MCF 10A (cell line): ENCODE measurements around the gene CCDC9B. TPM values are rescaled to one million over a fixed set of nuclear protein-coding genes. Genes with fewer than 3 reads are reported as not detected.

Experiments used
- BruUV-seq: library from RNA; stranded (reverse); fragments of 400-500 nt; replicated peaks from 2 replicates; lab custom pipeline; 2021; lab: Mats Ljungman, UMichigan
- CTCF ChIA-PET: fragments of 300-600 bp; sonication (Branson Sonifier 250); formaldehyde crosslinking; extraction: SDS; loops from one replicate; lab custom pipeline; 2021; ENCODE audit warnings: antibody characterized with exemption, inconsistent platforms; lab: Yijun Ruan, JAX
- POLR2A ChIA-PET: fragments of 300-600, 350-650 bp; sonication (Branson Sonifier 250); formaldehyde crosslinking; extraction: SDS; loops from one replicate; lab custom pipeline; 2020; ENCODE audit warnings: antibody characterized with exemption, inconsistent platforms; lab: Yijun Ruan, JAX
- DNase-seq: peaks from one replicate; pipeline ENCODE4 v3.0.0-alpha.2; 2018; ENCODE audit not compliant: unreplicated experiment
- H3K27ac Mint-ChIP-seq: one replicate; pipeline ENCODE4 v1.8.0; 2022; ENCODE audit warnings: mild to moderate bottlenecking, low read depth, mixed read lengths; ENCODE audit not compliant: unreplicated experiment
- H3K27me3 Mint-ChIP-seq: one replicate; pipeline ENCODE4 v1.8.0; 2022; ENCODE audit warnings: mixed read lengths; ENCODE audit not compliant: insufficient read depth, unreplicated experiment
- H3K36me3 Mint-ChIP-seq: one replicate; pipeline ENCODE4 v1.8.0; 2022; ENCODE audit warnings: mild to moderate bottlenecking, moderate library complexity, mixed read lengths; ENCODE audit not compliant: insufficient read depth, unreplicated experiment
- H3K4me1 Mint-ChIP-seq: one replicate; pipeline ENCODE4 v1.8.0; 2022; ENCODE audit warnings: mixed read lengths; ENCODE audit not compliant: insufficient read depth, unreplicated experiment
- H3K4me3 Mint-ChIP-seq: one replicate; pipeline ENCODE4 v1.8.0; 2022; ENCODE audit warnings: mild to moderate bottlenecking, moderate library complexity, mixed read lengths; ENCODE audit not compliant: unreplicated experiment
- H3K9me3 Mint-ChIP-seq: one replicate; pipeline ENCODE4 v1.8.0; 2022; ENCODE audit warnings: mixed read lengths; ENCODE audit not compliant: unreplicated experiment
- intact Hi-C: fragments of 100-400 bp; cut with micrococcal nuclease; formaldehyde crosslinking; loops from 2 replicates; pipeline ENCODE4 v1.14.1; 2022
- total RNA-seq: library from RNA; stranded (reverse); gene quantifications from 2 replicates; pipeline ENCODE4 v1.2.3, GENCODE V29; 2022
- TF ChIP-seq, protein P1 (sequence below): fragments of 200-600 bp; IDR thresholded peaks from one replicate; pipeline ENCODE4 v1.8.0; 2022; ENCODE audit warnings: antibody characterized with exemption, mild to moderate bottlenecking; ENCODE audit not compliant: unreplicated experiment

CCDC9B gene
- total RNA-seq, 1 experiment from 2014 or later = 36.0 TPM

DNA sequence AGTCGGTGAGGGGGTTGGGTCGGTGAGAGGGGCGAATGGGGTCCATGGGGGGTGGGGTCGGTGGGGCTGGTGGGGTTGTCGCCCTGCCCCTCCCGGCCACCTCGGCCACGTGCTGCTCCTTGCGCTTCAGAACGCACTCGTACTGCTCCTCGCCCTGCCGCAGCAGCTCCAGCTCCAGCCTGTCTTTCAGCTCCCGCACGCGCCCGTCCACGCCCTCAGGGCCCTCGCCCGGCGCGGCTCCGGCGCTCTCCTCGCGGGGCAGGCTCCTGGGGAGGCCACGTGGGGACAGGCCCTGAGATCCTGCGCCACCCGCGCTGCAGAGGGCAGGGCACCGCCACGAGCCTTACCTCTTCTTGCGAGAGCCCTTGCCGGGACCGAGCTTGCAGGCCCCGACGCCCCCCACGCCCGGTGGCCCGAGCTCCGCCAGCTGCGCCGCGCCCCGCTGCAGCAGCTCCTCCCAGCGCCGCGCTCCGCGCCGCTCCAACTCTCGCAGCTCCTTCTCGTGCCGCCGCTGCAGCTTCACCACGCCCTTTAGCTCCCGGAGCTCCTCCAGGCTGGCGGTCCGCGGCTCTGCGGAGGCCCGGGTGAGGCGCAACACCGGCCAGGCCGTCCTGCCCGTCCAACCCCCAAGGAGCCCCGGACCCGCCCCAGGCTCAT lies 49.7 kb downstream of the CCDC9B start:
- POLR2A ChIA-PET = interaction anchor here (0.9 kb wide), 1 partner anchor 21 kb away, joined by 3 read pairs; no protein-coding TSS in a partner anchor
- peaks cover 10% of the 10 kb centered on the region for H3K27me3 Mint-ChIP-seq

DNA sequence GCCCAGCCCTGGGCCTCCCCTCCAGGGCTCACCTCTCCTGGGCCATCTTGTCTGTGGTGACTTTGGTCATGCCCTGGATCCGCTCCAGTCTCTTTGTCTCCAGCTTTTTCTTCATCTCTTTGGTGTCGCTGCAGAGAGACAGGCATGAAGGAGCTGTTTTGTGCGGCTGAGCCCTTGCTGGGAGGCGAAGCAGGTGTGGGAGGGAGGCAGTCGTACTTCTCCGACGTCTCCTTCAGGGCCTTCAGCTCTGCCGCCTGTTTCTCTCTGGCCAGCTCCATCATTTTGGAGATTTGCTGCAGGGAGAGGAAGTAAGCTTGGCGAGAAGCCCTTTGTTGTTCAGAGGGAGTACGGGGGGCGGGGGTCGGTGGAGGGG lies 50.2 kb downstream of the CCDC9B start:
- no peak for DNase-seq
- Mint-ChIP-seq H3K9me3 (no peaks in the 10 kb centered on the region), H3K4me3 (peak overlapping the region; percentile 62), H3K36me3 (peaks cover 4% of the 10 kb centered on the region), H3K4me1 (peaks cover 4% of the 10 kb centered on the region), H3K27me3 (peaks cover 5% of the 10 kb centered on the region), H3K27ac (no peak overlapping the region)
- intact Hi-C loops = no loop called here
- POLR2A ChIA-PET = interaction anchor here (0.9 kb wide), 1 partner anchor 21 kb away, joined by 3 read pairs; no protein-coding TSS in a partner anchor
- CTCF ChIA-PET = interaction anchor here (0.6 to 9.5 kb wide), 17 partner anchors 13 to 1585 kb away, joined by 3 to 101 read pairs (median 5); partner anchors contain the start of genes CCDC9B and PLCB2
- TF ChIP-seq, protein P1, sequence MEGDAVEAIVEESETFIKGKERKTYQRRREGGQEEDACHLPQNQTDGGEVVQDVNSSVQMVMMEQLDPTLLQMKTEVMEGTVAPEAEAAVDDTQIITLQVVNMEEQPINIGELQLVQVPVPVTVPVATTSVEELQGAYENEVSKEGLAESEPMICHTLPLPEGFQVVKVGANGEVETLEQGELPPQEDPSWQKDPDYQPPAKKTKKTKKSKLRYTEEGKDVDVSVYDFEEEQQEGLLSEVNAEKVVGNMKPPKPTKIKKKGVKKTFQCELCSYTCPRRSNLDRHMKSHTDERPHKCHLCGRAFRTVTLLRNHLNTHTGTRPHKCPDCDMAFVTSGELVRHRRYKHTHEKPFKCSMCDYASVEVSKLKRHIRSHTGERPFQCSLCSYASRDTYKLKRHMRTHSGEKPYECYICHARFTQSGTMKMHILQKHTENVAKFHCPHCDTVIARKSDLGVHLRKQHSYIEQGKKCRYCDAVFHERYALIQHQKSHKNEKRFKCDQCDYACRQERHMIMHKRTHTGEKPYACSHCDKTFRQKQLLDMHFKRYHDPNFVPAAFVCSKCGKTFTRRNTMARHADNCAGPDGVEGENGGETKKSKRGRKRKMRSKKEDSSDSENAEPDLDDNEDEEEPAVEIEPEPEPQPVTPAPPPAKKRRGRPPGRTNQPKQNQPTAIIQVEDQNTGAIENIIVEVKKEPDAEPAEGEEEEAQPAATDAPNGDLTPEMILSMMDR = no peak
- no TSS peak for BruUV-seq

More for the DNA sequence above, 49.7 kb downstream of the CCDC9B start:
- CTCF ChIA-PET = interaction anchor here (0.5 to 9.5 kb wide), 18 partner anchors 12 to 1586 kb away, joined by 3 to 101 read pairs (median 4); partner anchors contain the start of genes CCDC9B and PLCB2
- no peaks in the 10 kb centered on the region for H3K9me3 Mint-ChIP-seq
- peak; percentile 63 for DNase-seq
- H3K4me3 Mint-ChIP-seq = peak overlapping the region; percentile 62
- TF ChIP-seq, protein P1 = no peak
- intact Hi-C loops = no loop called here
- peaks cover 4% of the 10 kb centered on the region for H3K36me3 Mint-ChIP-seq
- peaks cover 4% of the 10 kb centered on the region for H3K4me1 Mint-ChIP-seq
- no TSS peak for BruUV-seq
- H3K27ac Mint-ChIP-seq = no peak overlapping the region

DNA sequence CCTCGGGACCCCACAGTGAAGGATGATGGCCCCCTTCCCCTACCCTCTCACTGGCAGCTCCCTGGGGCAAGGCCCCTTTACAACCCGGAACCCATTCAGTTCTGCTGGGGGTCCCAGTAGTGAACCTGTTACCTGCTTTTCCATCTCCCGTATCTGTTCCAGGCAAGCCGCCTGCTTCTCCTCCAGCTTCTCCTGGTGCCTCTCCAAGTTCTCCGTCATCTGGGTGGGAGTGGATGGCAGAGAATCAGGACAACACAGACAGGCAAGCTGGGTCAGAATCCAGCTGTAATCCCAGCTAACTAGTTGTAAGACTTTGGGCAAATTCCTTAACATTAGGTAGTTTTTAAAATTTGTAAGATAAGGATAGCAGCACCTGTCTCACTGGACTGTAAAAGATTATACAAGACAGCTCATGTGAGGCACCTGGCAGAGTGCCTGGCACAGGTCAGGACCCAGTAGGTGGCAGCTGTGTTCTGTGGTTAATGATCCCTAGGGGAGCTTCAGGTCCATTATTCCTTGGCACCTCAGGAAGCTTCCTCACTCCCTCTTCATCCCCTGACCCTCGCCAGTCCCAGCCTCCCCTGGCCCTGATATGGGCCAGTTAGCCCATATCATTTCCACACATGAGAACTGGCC lies 51.5 kb downstream of the CCDC9B start:
- ChIA-PET CTCF (interaction anchor here (0.7 to 9.5 kb wide), 19 partner anchors 12 to 167 kb away, joined by 3 to 101 read pairs (median 6); partner anchors contain the start of genes CCDC9B and PLCB2), POLR2A (interaction anchor here (1.0 to 1.5 kb wide), 6 partner anchors 37 to 132 kb away, joined by 3 to 5 read pairs (median 3); no protein-coding TSS in a partner anchor)
- TF ChIP-seq, protein P1 = peak; percentile 12
- H3K36me3 Mint-ChIP-seq = peaks cover 4% of the 10 kb centered on the region
- no peak overlapping the region for H3K4me3 Mint-ChIP-seq
- H3K9me3 Mint-ChIP-seq = no peaks in the 10 kb centered on the region
- no peak overlapping the region for H3K27ac Mint-ChIP-seq
- intact Hi-C loops = loop anchor here (1.0 kb wide), 1 partner anchor 24 kb away; no protein-coding TSS in a partner anchor
- no peaks in the 10 kb centered on the region for H3K27me3 Mint-ChIP-seq
- peaks cover 4% of the 10 kb centered on the region for H3K4me1 Mint-ChIP-seq
- DNase-seq = peak; percentile 58
- BruUV-seq = no TSS peak

DNA sequence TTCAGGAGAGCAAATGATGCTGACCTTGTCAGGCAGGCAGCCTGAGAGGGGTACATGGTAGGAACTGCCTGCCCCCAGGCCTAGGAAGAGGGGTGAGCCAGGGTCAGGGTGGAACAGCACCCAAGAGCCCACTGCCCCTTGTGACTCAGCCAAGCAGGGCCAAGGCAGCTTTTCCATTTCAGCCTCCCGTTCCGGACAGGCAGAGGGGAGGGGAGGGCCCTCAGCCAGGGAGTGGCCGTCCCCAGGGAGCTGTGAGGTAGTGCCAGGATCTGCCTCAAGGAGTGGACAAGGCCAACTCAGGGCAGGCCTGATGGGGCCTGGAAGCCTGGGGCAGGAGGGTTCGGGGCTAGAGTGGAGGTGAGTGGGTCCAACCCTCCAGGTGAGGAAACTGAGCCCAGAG lies 52.8 kb downstream of the CCDC9B start:
- POLR2A ChIA-PET = no interaction called here

More for the DNA sequence above, 52.8 kb downstream of the CCDC9B start:
- intact Hi-C loops = no loop called here
- Mint-ChIP-seq H3K27ac (no peak overlapping the region), H3K4me3 (no peak overlapping the region), H3K4me1 (peaks cover 4% of the 10 kb centered on the region), H3K9me3 (no peaks in the 10 kb centered on the region), H3K36me3 (peaks cover 4% of the 10 kb centered on the region), H3K27me3 (no peaks in the 10 kb centered on the region)
- BruUV-seq = no TSS peak
- CTCF ChIA-PET = interaction anchor here (1.3 to 9.5 kb wide), 8 partner anchors 11 to 134 kb away, joined by 4 to 101 read pairs (median 18); partner anchors contain the start of genes CCDC9B and PLCB2
- TF ChIP-seq, protein P1 = no peak
- DNase-seq = no peak
